SK-N-SH (cell line): ENCODE results near the gene MXRA8. TPM values are rescaled to one million over a fixed set of nuclear protein-coding genes. Genes with fewer than 3 reads are reported as not detected.
A peak's percentile ranks its signal among the peaks of the same experiment; 100 is the strongest.

Source experiments
- CTCF ChIA-PET: fragments of 300-600, 350-600 bp; formaldehyde crosslinking; extraction: SDS; loops from one replicate; lab custom pipeline; 2021; lab: Yijun Ruan, JAX
- POLR2A ChIA-PET: fragments of 350-600 bp; sonication (Branson Sonifier 250); formaldehyde crosslinking; extraction: SDS; loops from one replicate; lab custom pipeline; 2020; ENCODE audit warnings: antibody characterized with exemption, inconsistent platforms; lab: Yijun Ruan, JAX
- DNase-seq: peaks from one replicate; pipeline ENCODE4 v3.0.0; 2012
- H2AFZ ChIP-seq: fragments of 200-600 bp; sonication (generic); 2 replicates; pipeline ENCODE4 v1.8.1; 2016; ENCODE audit warnings: antibody characterized with exemption, mild to moderate bottlenecking, low read depth
- H3F3A ChIP-seq: fragments of 200-600 bp; sonication (generic); replicated peaks from 2 replicates; pipeline ENCODE3; 2016; ENCODE audit warnings: antibody characterized with exemption, mild to moderate bottlenecking; ENCODE audit not compliant: insufficient read depth
- H3K27ac ChIP-seq, 2 experiments: fragments of 200-500 bp in 1 of 2; fragments of 200-600 bp in 1 of 2; sonication (Bioruptor generic) in 1 of 2; sonication (generic), shearing (Covaris generic) in 1 of 2; 2 replicates each; pipeline versions ENCODE4 v1.5.1 to v1.6.1; 2014 to 2016; ENCODE audit warnings: low read depth in 2 of 2, inconsistent platforms in 1 of 2, low read length in 1 of 2, mild to moderate bottlenecking in 1 of 2, mixed read lengths in 1 of 2
- H3K27me3 ChIP-seq: fragments of 200-600 bp; sonication (generic), shearing (Covaris generic); 2 replicates; pipeline ENCODE4 v1.6.1; 2016; ENCODE audit warnings: mixed run types; ENCODE audit not compliant: insufficient read depth
- H3K36me3 ChIP-seq, 2 experiments: fragments of 200-500 bp in 1 of 2; fragments of 200-600 bp in 1 of 2; sonication (Bioruptor generic) in 1 of 2; sonication (generic) in 1 of 2; replicated peaks in 1 of 2; 2 replicates each; pipeline versions ENCODE3 to v1.5.1; 2014 to 2016; ENCODE audit warnings: low read length in 1 of 2, mild to moderate bottlenecking in 1 of 2; ENCODE audit not compliant: insufficient read depth in 2 of 2, control insufficient read depth in 1 of 2
- H3K4me1 ChIP-seq, 2 experiments: fragments of 200-500 bp in 1 of 2; fragments of 200-600 bp in 1 of 2; sonication (Bioruptor generic) in 1 of 2; sonication (generic), shearing (Covaris generic) in 1 of 2; 2 replicates each; pipeline versions ENCODE4 v1.5.1 to v1.6.1; 2014 to 2016; ENCODE audit warnings: low read depth in 1 of 2, low read length in 1 of 2, mixed run types in 1 of 2; ENCODE audit not compliant: insufficient read depth in 2 of 2, control insufficient read depth in 1 of 2
- H3K4me2 ChIP-seq: fragments of 200-600 bp; sonication (generic), shearing (Covaris generic); 2 replicates; pipeline ENCODE4 v1.6.1; 2017; ENCODE audit warnings: mixed run types
- H3K4me3 ChIP-seq, 2 experiments: fragments of 200-500 bp in 1 of 2; fragments of 200-600 bp in 1 of 2; sonication (Bioruptor generic) in 1 of 2; sonication (generic), shearing (Covaris generic) in 1 of 2; 2 replicates each; pipeline versions ENCODE4 v1.5.1 to v1.8.1; 2014 to 2016; ENCODE audit warnings: low read depth in 2 of 2, inconsistent platforms in 1 of 2, low read length in 1 of 2, mild to moderate bottlenecking in 1 of 2, mixed read lengths in 1 of 2, moderate library complexity in 1 of 2
- H3K79me2 ChIP-seq: fragments of 200-600 bp; sonication (generic); 2 replicates; pipeline ENCODE4 v1.8.1; 2017; ENCODE audit warnings: mild to moderate bottlenecking; ENCODE audit not compliant: insufficient read depth
- H3K9ac ChIP-seq: fragments of 200-600 bp; sonication (generic); 2 replicates; pipeline ENCODE4 v1.6.1; 2017; ENCODE audit warnings: mixed run types
- H3K9me2 ChIP-seq: fragments of 200-600 bp; sonication (generic); 2 replicates; pipeline ENCODE4 v1.6.1; 2017; ENCODE audit warnings: mixed run types
- H3K9me3 ChIP-seq: fragments of 200-600 bp; sonication (generic); 2 replicates; pipeline ENCODE4 v1.6.1; 2017; ENCODE audit warnings: mixed run types, mild to moderate bottlenecking, moderate library complexity
- H4K20me1 ChIP-seq: fragments of 200-600 bp; sonication (generic); 2 replicates; pipeline ENCODE4 v1.6.1; 2017; ENCODE audit warnings: mild to moderate bottlenecking, mixed run types; ENCODE audit not compliant: insufficient read depth
- CHD2 ChIP-seq: fragments of 150-350 bp; IDR thresholded peaks from 2 replicates; pipeline ENCODE4 v1.6.1; 2018; ENCODE audit warnings: low read length; ENCODE audit not compliant: partially characterized antibody
- EZH2phosphoT487 ChIP-seq: fragments of 200-600 bp; sonication (generic); IDR thresholded peaks from 2 replicates; pipeline ENCODE4 v1.6.1; 2017; ENCODE audit warnings: low read depth, mixed run types, mild to moderate bottlenecking, antibody characterized with exemption, moderate library complexity, borderline replicate concordance
- FOSL2 ChIP-seq: IDR thresholded peaks from 2 replicates; pipeline ENCODE4 v1.4.0; 2012; ENCODE audit warnings: low read depth, mild to moderate bottlenecking, moderate library complexity, borderline replicate concordance
- IRF3 ChIP-seq: fragments of 150-350 bp; IDR thresholded peaks from 2 replicates; pipeline ENCODE4 v1.6.1; 2016; ENCODE audit warnings: mild to moderate bottlenecking, low read depth, low read length
- MAX ChIP-seq: IDR thresholded peaks from 2 replicates; pipeline ENCODE4 v1.4.0; 2012; ENCODE audit warnings: low read depth
- MEF2A ChIP-seq: IDR thresholded peaks from 2 replicates; pipeline ENCODE4 v1.4.0; 2012; ENCODE audit warnings: low read depth, borderline replicate concordance
- NFIC ChIP-seq: IDR thresholded peaks from 2 replicates; pipeline ENCODE4 v1.4.0; 2012; ENCODE audit warnings: borderline replicate concordance
- NRF1 ChIP-seq: IDR thresholded peaks from 2 replicates; pipeline ENCODE4 v1.6.1; 2012; ENCODE audit warnings: low read depth, mild to moderate bottlenecking, low read length
- PBX3 ChIP-seq: IDR thresholded peaks from 2 replicates; pipeline ENCODE4; 2012
- POLR2AphosphoS5 ChIP-seq: IDR thresholded peaks from 2 replicates; pipeline ENCODE4 v1.6.1; 2012; ENCODE audit warnings: low read depth, low read length
- RAD21 ChIP-seq: IDR thresholded peaks from 2 replicates; pipeline ENCODE4 v1.6.1; 2012; ENCODE audit warnings: mild to moderate bottlenecking, low read length
- RCOR1 ChIP-seq: fragments of 150-350 bp; IDR thresholded peaks from 2 replicates; pipeline ENCODE4 v1.6.1; 2017; ENCODE audit warnings: antibody characterized with exemption, low read length
- REST ChIP-seq: IDR thresholded peaks from 2 replicates; pipeline ENCODE4 v1.6.1; 2012; ENCODE audit warnings: mild to moderate bottlenecking, low read depth, low read length, moderate library complexity
- RFX5 ChIP-seq: IDR thresholded peaks from 2 replicates; pipeline ENCODE4 v1.6.1; 2012; ENCODE audit warnings: mild to moderate bottlenecking, improper control_type of control experiment, low read length
- RXRA ChIP-seq: IDR thresholded peaks from 2 replicates; pipeline ENCODE4 v1.4.0; 2012; ENCODE audit warnings: low read depth, mild to moderate bottlenecking, borderline replicate concordance
- SIN3A ChIP-seq: IDR thresholded peaks from 2 replicates; pipeline ENCODE4 v1.6.1; 2012; ENCODE audit warnings: low read depth, mild to moderate bottlenecking, low read length, moderate library complexity, borderline replicate concordance
- TAF1 ChIP-seq: IDR thresholded peaks from 2 replicates; pipeline ENCODE4 v1.6.1; 2012; ENCODE audit warnings: low read depth, mild to moderate bottlenecking, low read length, moderate library complexity, borderline replicate concordance
- TEAD4 ChIP-seq: IDR thresholded peaks from 2 replicates; pipeline ENCODE4 v1.4.0; 2012; ENCODE audit warnings: mild to moderate bottlenecking, borderline replicate concordance; ENCODE audit not compliant: insufficient read depth
- ZBTB33 ChIP-seq: IDR thresholded peaks from 2 replicates; pipeline ENCODE4 v1.4.0; 2012; ENCODE audit warnings: low read depth, borderline replicate concordance
- WGBS: methylation state at CpG from one replicate; pipeline ENCODE4 v1.1.6; 2017; ENCODE audit warnings: low lambda C conversion rate; 5-methylcytosine and 5-hydroxymethylcytosine counted together
- polyA plus RNA-seq, 3 experiments: library from polyadenylated mRNA; depleted of rRNA; stranded (reverse); fragments of >200 nt; gene quantifications; 2 replicates each; pipeline ENCODE4 v1.2.3, GENCODE V29; 2012

MXRA8 gene
- polyA plus RNA-seq, 1 of the 3 experiments (the other 2 are of a cell fraction), result 2.5 TPM

- Histone ChIP-seq H2AFZ (no peak overlapping the region), H3K9me2 (no peaks in the 10 kb centered on the region), H4K20me1 (peaks cover 55% of the 10 kb centered on the region), H3K27ac (peak overlapping the region in 1 of 2 experiments; percentile 86; a peak in 2 of 4 replicates), H3K79me2 (peaks cover 77% of the 10 kb centered on the region), H3K36me3 (peaks cover 12 to 44% of the 10 kb centered on the region in 2 experiments), H3F3A (peaks cover 14% of the 10 kb centered on the region), H3K9me3 (no peaks in the 10 kb centered on the region), H3K4me2 (peak overlapping the region; percentile 44; the same call in 1 of the 2 replicates), H3K4me3 (no peak overlapping the region), H3K4me1 (peaks cover 4 to 13% of the 10 kb centered on the region in 2 experiments; a peak in 2 of 4 replicates), H3K27me3 (no peaks in the 10 kb centered on the region), H3K9ac (peak overlapping the region; percentile 10; the same call in 1 of the 2 replicates)
- DNase-seq, result no peak
- TF ChIP-seq NFIC (no peak), TEAD4 (no peak), IRF3 (no peak), PBX3 (no peak), MAX (no peak), MEF2A (no peak), RCOR1 (no peak), RAD21 (no peak), REST (no peak), CHD2 (no peak), RXRA (no peak), POLR2AphosphoS5 (no peak), FOSL2 (no peak), NRF1 (no peak), ZBTB33 (no peak), TAF1 (no peak), EZH2phosphoT487 (no peak), RFX5 (no peak), SIN3A (no peak)
- CTCF ChIA-PET, result interaction anchor here (1.0 to 1.3 kb wide), 2 partner anchors 7 to 9 kb away, joined by 3 read pairs; no protein-coding TSS in a partner anchor
- 89% methylated on average over 20 of the region's 36 CpGs for WGBS
- POLR2A ChIA-PET, result no interaction called here
These were observed 39.3 kb downstream of the MXRA8 start for GRCh38 chr1:1318777-1319645.
